AG08396 (cell line): ENCODE data around the gene GPR137B.

Source experiments
- DNase-seq: peaks from one replicate; pipeline ENCODE4 v3.0.0; 2012; ENCODE audit warnings: low spot score, mixed read lengths

GPR137B gene

GRCh38 chr1:236114076-236114747 is 28.1 kb upstream of the GPR137B start:
- no peak for DNase-seq

- no peak for DNase-seq
Measured at GRCh38 chr1:236117710-236118109, 24.6 kb upstream of the GPR137B start.

- no peak for DNase-seq
Measured at GRCh38 chr1:236119943-236120484, 22.3 kb upstream of the GPR137B start.

- DNase-seq: no peak
Measured at GRCh38 chr1:236120721-236121153, 21.6 kb upstream of the GPR137B start.

GRCh38 chr1:236122176-236122575 is 20.2 kb upstream of the GPR137B start:
- no peak for DNase-seq

- no peak for DNase-seq
Measured at GRCh38 chr1:236123563-236123962, 18.8 kb upstream of the GPR137B start.

- no peak for DNase-seq
Measured at GRCh38 chr1:236124965-236125364, 17.4 kb upstream of the GPR137B start.

- DNase-seq: no peak
Measured at GRCh38 chr1:236127045-236127444, 15.3 kb upstream of the GPR137B start.

GRCh38 chr1:236128646-236129178 is 13.6 kb upstream of the GPR137B start:
- DNase-seq: no peak

- DNase-seq: no peak
Measured at GRCh38 chr1:236129306-236129705, 13.0 kb upstream of the GPR137B start.

- no peak for DNase-seq
Measured at GRCh38 chr1:236130372-236130771, 12.0 kb upstream of the GPR137B start.

- DNase-seq: no peak
Measured at GRCh38 chr1:236131916-236132315, 10.4 kb upstream of the GPR137B start.

- DNase-seq: no peak
Measured at GRCh38 chr1:236132420-236133046, 9.8 kb upstream of the GPR137B start.

GRCh38 chr1:236133339-236133738 is 9.0 kb upstream of the GPR137B start:
- DNase-seq: no peak

GRCh38 chr1:236133802-236134201 is 8.5 kb upstream of the GPR137B start:
- no peak for DNase-seq

- DNase-seq: no peak
Measured at GRCh38 chr1:236137285-236137852, 5.0 kb upstream of the GPR137B start.

- no peak for DNase-seq
Measured at GRCh38 chr1:236139495-236139894, 2.8 kb upstream of the GPR137B start.

- DNase-seq: no peak
Measured at GRCh38 chr1:236140705-236141446, 1.5 kb upstream of the GPR137B start.

GRCh38 chr1:236141447-236142252 is 689 bp upstream of the GPR137B start:
- peak; percentile 65 for DNase-seq

GRCh38 chr1:236143104-236143948 is 987 bp downstream of the GPR137B start:
- peak; percentile 88 for DNase-seq
